ENCODE results near the gene NAXD.
"Not testable (repeated sequence)": the region's sequence is repeated elsewhere in the genome, so short reads cannot be mapped to it uniquely, and the experiment has no call there.

NAXD gene

DNA sequence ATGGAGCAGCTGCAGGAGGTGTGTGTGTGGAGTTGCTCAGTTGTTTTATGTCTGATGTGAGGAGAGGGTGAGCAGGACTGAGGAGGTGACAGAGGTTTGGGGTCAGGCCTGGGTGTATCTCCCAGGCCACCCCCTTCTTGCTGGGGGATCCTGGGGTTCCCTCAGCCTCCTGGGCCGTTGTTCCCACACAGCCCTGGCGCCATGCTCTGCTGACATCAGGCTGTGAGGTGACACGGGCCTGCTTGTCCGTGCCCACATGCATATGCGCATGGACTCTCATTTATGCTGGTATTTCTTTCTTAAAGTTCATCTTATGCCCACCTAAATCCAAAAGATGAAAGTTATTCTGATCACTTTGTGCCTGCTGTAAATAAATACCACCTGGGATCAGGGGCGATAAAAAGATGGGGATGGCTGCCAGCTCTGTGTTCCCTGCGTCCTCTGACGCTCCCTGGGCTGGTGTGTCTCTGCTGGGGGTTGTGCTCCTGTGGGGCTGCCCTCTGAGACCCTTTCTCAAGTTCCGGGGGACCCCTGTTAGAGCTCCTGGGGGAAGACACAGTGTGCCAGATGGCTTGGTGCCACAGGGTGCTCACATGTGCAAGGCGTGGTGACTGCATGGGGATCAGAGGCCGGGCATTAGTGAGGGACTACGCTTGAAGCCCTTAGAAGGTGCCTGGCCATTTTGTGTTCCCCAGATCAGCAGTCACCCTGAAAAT lies 12.6 kb downstream of the NAXD start:
- H3K27ac ChIP-seq (ENCODE audit: low read depth, low read length), result no peak overlapping the region
- H3K27me3 ChIP-seq (ENCODE audit: control insufficient read depth in 1 of 2, insufficient read depth in 2 of 2, low read length in 2 of 2), result no peaks in the 10 kb centered on the region

DNA sequence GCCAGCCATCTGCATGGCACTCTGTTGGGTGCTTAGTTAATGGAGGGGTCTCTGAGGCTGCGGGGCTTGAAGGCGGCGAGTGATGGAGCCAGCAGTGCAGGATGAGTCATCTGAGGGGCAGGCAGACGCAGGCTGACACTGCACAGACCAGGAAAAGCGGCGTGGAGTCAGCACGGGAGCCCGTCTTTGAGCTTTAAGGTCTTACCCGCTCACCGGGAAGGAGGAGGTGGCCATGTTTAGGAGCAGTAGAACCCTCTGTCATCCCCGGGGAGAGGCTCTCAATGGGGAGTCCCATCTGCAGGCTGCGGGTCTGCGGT lies 13.1 kb downstream of the NAXD start:
- Histone ChIP-seq H3K27ac (ENCODE audit: low read depth, low read length) (no peak overlapping the region), H3K9me3 (ENCODE audit: control insufficient read depth in 1 of 2, low read length in 2 of 2) (no peaks in the 10 kb centered on the region), H3K9ac (ENCODE audit: low read depth in 1 of 2, low read length in 2 of 2) (no peak overlapping the region), H3K4me1 (ENCODE audit: control insufficient read depth in 1 of 2, insufficient read depth in 2 of 2, low read length in 2 of 2) (peaks cover 0 to 6% of the 10 kb centered on the region in 2 donors), H3K27me3 (ENCODE audit: control insufficient read depth in 1 of 2, insufficient read depth in 2 of 2, low read length in 2 of 2) (no peaks in the 10 kb centered on the region), H3K36me3 (ENCODE audit: control insufficient read depth in 1 of 2, insufficient read depth in 2 of 2, low read length in 2 of 2) (peaks cover 14 to 63% of the 10 kb centered on the region in 2 donors), H3K4me3 (ENCODE audit: low read depth in 1 of 2, low read length in 2 of 2) (no peak overlapping the region)

More for the DNA sequence above, 12.6 kb downstream of the NAXD start:
- no peaks in the 10 kb centered on the region for H3K9me3 ChIP-seq (ENCODE audit: control insufficient read depth in 1 of 2, low read length in 2 of 2)
- no peak overlapping the region for H3K9ac ChIP-seq (ENCODE audit: low read depth in 1 of 2, low read length in 2 of 2)
- peaks cover 0 to 6% of the 10 kb centered on the region in 2 donors for H3K4me1 ChIP-seq (ENCODE audit: control insufficient read depth in 1 of 2, insufficient read depth in 2 of 2, low read length in 2 of 2)
- peaks cover 19 to 68% of the 10 kb centered on the region in 2 donors for H3K36me3 ChIP-seq (ENCODE audit: control insufficient read depth in 1 of 2, insufficient read depth in 2 of 2, low read length in 2 of 2)
- H3K4me3 ChIP-seq (ENCODE audit: low read depth in 1 of 2, low read length in 2 of 2), result no peak overlapping the region

DNA sequence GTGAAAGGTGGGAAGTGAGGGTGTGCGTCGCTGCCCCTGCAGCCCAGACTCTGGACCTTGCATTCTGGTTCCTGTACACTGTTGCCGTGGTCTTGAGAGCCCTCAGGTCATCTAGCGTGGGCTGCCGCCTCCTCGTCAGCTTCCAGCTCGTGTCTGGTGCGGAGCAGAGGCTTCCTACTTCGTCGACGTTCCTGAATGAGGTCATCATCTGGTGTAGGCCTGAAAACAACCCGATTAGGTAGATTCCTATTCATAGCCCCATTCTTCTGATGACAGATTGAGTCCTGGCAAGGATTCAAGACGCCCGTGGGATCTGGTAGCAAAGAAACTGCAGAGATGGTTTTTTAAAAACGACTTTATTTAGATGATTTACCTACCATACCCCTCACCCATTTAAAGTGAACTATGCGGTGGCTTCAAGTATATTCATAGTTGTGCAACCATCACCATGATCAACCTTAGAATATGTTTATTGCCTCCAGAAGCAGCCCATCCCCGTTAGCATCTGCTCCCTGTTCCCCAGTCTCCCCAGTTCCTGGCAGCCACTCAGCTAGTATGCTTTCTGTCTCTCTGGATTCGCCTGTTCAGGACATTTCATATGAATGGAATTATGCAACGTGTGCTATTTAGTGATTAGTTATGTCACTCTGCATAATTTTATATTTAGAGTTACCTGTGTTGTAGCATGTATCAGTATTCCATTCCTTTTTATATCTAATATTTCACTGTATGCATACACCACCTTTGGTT lies 13.8 kb downstream of the NAXD start:
- Histone ChIP-seq H3K27ac (ENCODE audit: low read depth, low read length) (no peak overlapping the region), H3K9me3 (ENCODE audit: control insufficient read depth in 1 of 2, low read length in 2 of 2) (no peaks in the 10 kb centered on the region), H3K36me3 (ENCODE audit: control insufficient read depth in 1 of 2, insufficient read depth in 2 of 2, low read length in 2 of 2) (peaks cover 16 to 62% of the 10 kb centered on the region in 2 donors), H3K4me1 (ENCODE audit: control insufficient read depth in 1 of 2, insufficient read depth in 2 of 2, low read length in 2 of 2) (peaks cover 0 to 6% of the 10 kb centered on the region in 2 donors), H3K4me3 (ENCODE audit: low read depth in 1 of 2, low read length in 2 of 2) (no peak overlapping the region), H3K9ac (ENCODE audit: low read depth in 1 of 2, low read length in 2 of 2) (no peak overlapping the region), H3K27me3 (ENCODE audit: control insufficient read depth in 1 of 2, insufficient read depth in 2 of 2, low read length in 2 of 2) (no peaks in the 10 kb centered on the region)

DNA sequence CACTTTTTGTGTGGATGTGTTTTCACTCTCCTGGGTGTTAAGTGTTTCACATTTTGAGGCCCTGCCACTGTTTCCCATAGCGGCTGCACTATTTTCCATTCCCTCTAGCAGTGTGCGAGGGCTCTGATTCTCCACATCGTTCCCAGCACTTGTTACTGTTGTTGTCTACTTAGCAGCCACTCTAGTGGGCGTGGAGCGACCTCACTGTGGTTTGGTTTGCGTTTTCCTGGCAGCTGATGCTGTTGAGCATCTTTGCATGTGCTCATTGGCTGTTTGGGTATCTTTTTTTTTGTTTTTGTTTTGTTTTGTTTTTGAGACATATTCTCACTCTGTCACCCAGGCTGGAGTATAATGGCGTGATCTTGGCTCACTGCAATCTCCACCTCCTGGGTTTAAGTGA lies 14.4 kb downstream of the NAXD start:
- Histone ChIP-seq H3K9ac (ENCODE audit: low read depth in 1 of 2, low read length in 2 of 2) (no peak overlapping the region), H3K4me3 (ENCODE audit: low read depth in 1 of 2, low read length in 2 of 2) (no peak overlapping the region), H3K36me3 (ENCODE audit: control insufficient read depth in 1 of 2, insufficient read depth in 2 of 2, low read length in 2 of 2) (peaks cover 22 to 65% of the 10 kb centered on the region in 2 donors), H3K27ac (ENCODE audit: low read depth, low read length) (no peak overlapping the region), H3K9me3 (ENCODE audit: control insufficient read depth in 1 of 2, low read length in 2 of 2) (no peaks in the 10 kb centered on the region), H3K27me3 (ENCODE audit: control insufficient read depth in 1 of 2, insufficient read depth in 2 of 2, low read length in 2 of 2) (no peaks in the 10 kb centered on the region), H3K4me1 (ENCODE audit: control insufficient read depth in 1 of 2, insufficient read depth in 2 of 2, low read length in 2 of 2) (peaks cover 0 to 6% of the 10 kb centered on the region in 2 donors)

DNA sequence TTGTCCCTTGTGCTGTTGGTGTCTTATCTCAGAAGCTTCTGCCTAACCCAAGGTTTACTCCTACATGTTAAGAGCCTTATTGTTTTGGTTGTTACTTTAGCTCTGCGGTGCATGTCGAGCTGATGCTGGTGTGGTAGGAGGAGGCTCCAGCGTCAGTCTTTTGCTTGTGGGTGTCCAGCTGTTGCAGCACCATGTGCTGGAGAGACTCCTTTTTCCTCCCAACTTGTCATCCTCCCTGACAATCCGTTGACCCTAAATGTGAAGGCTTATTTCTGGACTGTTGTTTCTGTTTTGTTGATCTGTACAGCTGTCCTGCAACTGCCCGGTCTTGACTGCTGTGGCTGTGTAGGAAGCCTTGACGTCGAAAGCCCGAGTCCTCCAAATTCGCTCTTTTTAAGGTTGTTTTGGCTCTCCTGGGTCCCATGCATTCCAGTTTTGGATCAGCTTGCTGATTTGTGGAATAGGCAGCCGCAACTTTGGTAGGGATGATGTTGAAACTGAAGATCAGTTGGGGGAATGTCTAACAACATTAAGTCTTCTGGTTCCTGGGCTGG lies 15.3 kb downstream of the NAXD start:
- Histone ChIP-seq H3K4me3 (ENCODE audit: low read depth in 1 of 2, low read length in 2 of 2) (no peak overlapping the region), H3K27me3 (ENCODE audit: control insufficient read depth in 1 of 2, insufficient read depth in 2 of 2, low read length in 2 of 2) (no peaks in the 10 kb centered on the region), H3K4me1 (ENCODE audit: control insufficient read depth in 1 of 2, insufficient read depth in 2 of 2, low read length in 2 of 2) (peaks cover 0 to 4% of the 10 kb centered on the region in 2 donors), H3K36me3 (ENCODE audit: control insufficient read depth in 1 of 2, insufficient read depth in 2 of 2, low read length in 2 of 2) (peaks cover 31 to 65% of the 10 kb centered on the region in 2 donors), H3K27ac (ENCODE audit: low read depth, low read length) (no peak overlapping the region), H3K9me3 (ENCODE audit: control insufficient read depth in 1 of 2, low read length in 2 of 2) (no peaks in the 10 kb centered on the region), H3K9ac (ENCODE audit: low read depth in 1 of 2, low read length in 2 of 2) (no peak overlapping the region)

DNA sequence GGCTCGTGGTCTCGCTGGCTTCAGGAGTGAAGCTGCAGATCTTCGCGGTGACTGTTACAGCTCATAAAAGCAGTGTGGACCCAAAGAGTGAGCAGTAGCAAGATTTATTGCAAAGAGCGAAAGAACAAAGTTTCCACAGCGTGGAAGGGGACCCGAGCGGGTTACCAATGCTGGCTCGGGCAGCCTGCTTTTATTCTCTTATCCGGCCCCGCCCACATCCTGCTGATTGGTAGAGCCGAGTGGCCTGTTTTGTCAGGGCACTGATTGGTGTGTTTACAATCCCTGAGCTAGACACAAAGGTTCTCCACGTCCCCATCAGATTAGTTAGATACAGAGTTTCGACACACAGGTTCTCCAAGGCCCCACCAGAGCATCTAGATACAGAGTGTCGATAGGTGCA lies 16.9 kb downstream of the NAXD start:
- H3K27ac ChIP-seq (ENCODE audit: low read depth, low read length); H3K4me3 ChIP-seq (ENCODE audit: low read depth in 1 of 2, low read length in 2 of 2); H3K27me3 ChIP-seq (ENCODE audit: control insufficient read depth in 1 of 2, insufficient read depth in 2 of 2, low read length in 2 of 2); H3K9me3 ChIP-seq (ENCODE audit: control insufficient read depth in 1 of 2, low read length in 2 of 2); H3K4me1 ChIP-seq (ENCODE audit: control insufficient read depth in 1 of 2, insufficient read depth in 2 of 2, low read length in 2 of 2); H3K9ac ChIP-seq (ENCODE audit: low read depth in 1 of 2, low read length in 2 of 2): not testable (repeated sequence)
- H3K36me3 ChIP-seq (ENCODE audit: control insufficient read depth in 1 of 2, insufficient read depth in 2 of 2, low read length in 2 of 2), result peaks cover 47 to 74% of the 10 kb centered on the region in 2 donors

DNA sequence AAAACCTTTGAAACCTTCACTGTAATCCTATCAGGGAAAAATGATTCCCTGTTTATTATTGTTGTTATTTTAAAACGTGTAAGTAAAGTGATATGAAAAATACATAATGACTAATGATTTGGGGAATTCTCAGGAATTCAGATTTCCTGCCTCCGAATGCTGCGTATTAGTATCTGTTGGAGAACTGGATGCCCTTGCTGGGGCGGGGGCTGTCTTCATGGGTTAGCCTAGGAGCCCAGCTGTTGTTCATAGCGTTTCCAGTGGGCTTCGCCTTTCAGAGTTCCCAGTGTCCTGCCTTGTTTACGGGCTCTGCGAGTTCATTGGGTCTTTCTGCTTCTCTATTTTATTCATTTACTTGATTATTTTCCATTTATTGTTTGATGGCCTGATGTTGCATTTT lies 18.4 kb downstream of the NAXD start:
- no peaks in the 10 kb centered on the region for H3K27me3 ChIP-seq (ENCODE audit: control insufficient read depth in 1 of 2, insufficient read depth in 2 of 2, low read length in 2 of 2)
- H3K27ac ChIP-seq (ENCODE audit: low read depth, low read length), result no peak overlapping the region
- H3K9me3 ChIP-seq (ENCODE audit: control insufficient read depth in 1 of 2, low read length in 2 of 2), result no peaks in the 10 kb centered on the region
- peaks cover 50 to 74% of the 10 kb centered on the region in 2 donors for H3K36me3 ChIP-seq (ENCODE audit: control insufficient read depth in 1 of 2, insufficient read depth in 2 of 2, low read length in 2 of 2)
- H3K4me3 ChIP-seq (ENCODE audit: low read depth in 1 of 2, low read length in 2 of 2), result no peak overlapping the region
- H3K9ac ChIP-seq (ENCODE audit: low read depth in 1 of 2, low read length in 2 of 2), result no peak overlapping the region
- H3K4me1 ChIP-seq (ENCODE audit: control insufficient read depth in 1 of 2, insufficient read depth in 2 of 2, low read length in 2 of 2), result no peaks in the 10 kb centered on the region

DNA sequence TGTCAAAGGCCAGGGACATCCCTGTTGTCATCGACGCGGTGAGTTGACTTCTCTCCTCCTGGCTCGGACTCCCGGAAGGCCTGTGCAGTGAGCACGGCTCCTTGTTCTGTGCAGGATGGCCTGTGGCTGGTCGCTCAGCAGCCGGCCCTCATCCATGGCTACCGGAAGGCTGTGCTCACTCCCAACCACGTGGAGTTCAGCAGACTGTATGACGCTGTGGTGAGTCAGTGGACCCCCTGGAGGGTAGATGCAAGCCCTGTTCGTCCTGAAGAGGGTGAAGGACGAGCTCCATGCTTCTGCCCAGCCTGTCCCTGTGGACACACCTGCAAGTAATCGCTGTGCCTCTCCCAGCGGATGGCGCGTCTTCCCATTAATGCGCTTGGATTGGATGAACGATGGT lies 19.2 kb downstream of the NAXD start:
- Histone ChIP-seq H3K4me3 (ENCODE audit: low read depth in 1 of 2, low read length in 2 of 2) (no peak overlapping the region), H3K27me3 (ENCODE audit: control insufficient read depth in 1 of 2, insufficient read depth in 2 of 2, low read length in 2 of 2) (no peaks in the 10 kb centered on the region), H3K4me1 (ENCODE audit: control insufficient read depth in 1 of 2, insufficient read depth in 2 of 2, low read length in 2 of 2) (no peaks in the 10 kb centered on the region), H3K9me3 (ENCODE audit: control insufficient read depth in 1 of 2, low read length in 2 of 2) (no peaks in the 10 kb centered on the region), H3K27ac (ENCODE audit: low read depth, low read length) (no peak overlapping the region), H3K36me3 (ENCODE audit: control insufficient read depth in 1 of 2, insufficient read depth in 2 of 2, low read length in 2 of 2) (peaks cover 58 to 74% of the 10 kb centered on the region in 2 donors), H3K9ac (ENCODE audit: low read depth in 1 of 2, low read length in 2 of 2) (no peak overlapping the region)

DNA sequence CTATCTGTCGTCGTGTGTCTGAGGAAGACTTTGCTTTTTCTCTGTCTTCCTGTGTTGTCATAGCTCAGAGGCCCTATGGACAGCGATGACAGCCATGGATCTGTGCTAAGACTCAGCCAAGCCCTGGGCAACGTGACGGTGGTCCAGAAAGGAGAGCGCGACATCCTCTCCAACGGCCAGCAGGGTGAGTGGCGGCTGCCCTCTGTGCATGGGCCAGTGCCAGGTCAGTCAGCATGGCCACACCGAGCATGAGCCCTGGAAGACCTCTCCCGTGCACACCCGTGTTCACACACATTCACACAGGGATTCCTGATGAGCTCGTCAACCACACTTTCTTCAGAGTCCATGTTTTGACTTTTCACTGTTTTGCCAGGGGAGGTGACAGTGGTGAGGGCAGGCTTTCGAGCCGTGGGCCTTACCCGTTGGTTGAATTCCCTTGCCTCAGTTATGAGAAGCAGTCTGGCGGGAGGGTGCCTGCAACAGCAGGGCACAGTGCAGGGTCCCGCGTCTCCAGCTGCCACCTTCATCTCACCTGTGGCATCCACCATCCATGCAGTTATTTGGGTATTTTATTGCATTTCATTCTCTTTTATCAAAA lies 20.2 kb downstream of the NAXD start:
- no peaks in the 10 kb centered on the region for H3K27me3 ChIP-seq (ENCODE audit: control insufficient read depth in 1 of 2, insufficient read depth in 2 of 2, low read length in 2 of 2)
- no peak overlapping the region for H3K9ac ChIP-seq (ENCODE audit: low read depth in 1 of 2, low read length in 2 of 2)
- no peaks in the 10 kb centered on the region for H3K9me3 ChIP-seq (ENCODE audit: control insufficient read depth in 1 of 2, low read length in 2 of 2)
- no peak overlapping the region for H3K4me3 ChIP-seq (ENCODE audit: low read depth in 1 of 2, low read length in 2 of 2)
- H3K36me3 ChIP-seq (ENCODE audit: control insufficient read depth in 1 of 2, insufficient read depth in 2 of 2, low read length in 2 of 2), result peaks cover 65 to 76% of the 10 kb centered on the region in 2 donors
- H3K27ac ChIP-seq (ENCODE audit: low read depth, low read length), result no peak overlapping the region
- no peaks in the 10 kb centered on the region for H3K4me1 ChIP-seq (ENCODE audit: control insufficient read depth in 1 of 2, insufficient read depth in 2 of 2, low read length in 2 of 2)

DNA sequence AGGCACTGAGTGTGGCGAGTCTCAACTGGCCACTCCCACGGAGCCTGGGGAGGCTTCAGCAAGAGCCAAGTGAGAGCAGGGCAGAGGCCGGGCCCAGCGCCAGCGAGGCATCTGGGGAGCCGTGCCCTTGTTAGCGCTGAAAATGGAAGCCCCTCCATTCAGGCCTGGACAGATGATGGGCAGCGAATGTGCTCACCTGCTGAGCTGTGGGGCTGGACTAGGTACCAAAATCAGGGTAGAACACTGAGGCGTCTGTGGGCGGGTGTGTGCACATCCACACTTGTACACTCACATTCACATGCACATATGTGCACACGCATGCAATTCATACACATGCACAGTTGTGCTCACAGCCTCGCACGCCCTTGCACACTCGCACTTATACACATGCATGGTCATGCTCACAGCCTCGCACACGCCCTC lies 20.7 kb downstream of the NAXD start:
- Histone ChIP-seq H3K9ac (ENCODE audit: low read depth in 1 of 2, low read length in 2 of 2) (no peak overlapping the region), H3K27ac (ENCODE audit: low read depth, low read length) (no peak overlapping the region), H3K9me3 (ENCODE audit: control insufficient read depth in 1 of 2, low read length in 2 of 2) (no peaks in the 10 kb centered on the region), H3K27me3 (ENCODE audit: control insufficient read depth in 1 of 2, insufficient read depth in 2 of 2, low read length in 2 of 2) (no peaks in the 10 kb centered on the region), H3K4me3 (ENCODE audit: low read depth in 1 of 2, low read length in 2 of 2) (no peak overlapping the region), H3K4me1 (ENCODE audit: control insufficient read depth in 1 of 2, insufficient read depth in 2 of 2, low read length in 2 of 2) (no peaks in the 10 kb centered on the region), H3K36me3 (ENCODE audit: control insufficient read depth in 1 of 2, insufficient read depth in 2 of 2, low read length in 2 of 2) (peaks cover 70 to 76% of the 10 kb centered on the region in 2 donors)

All from duodenal mucosa (tissue), 2 donors.